Fibroblast of skin of back (primary cell): ENCODE results near the gene ZCCHC14.
"Not testable (repeated sequence)": the region's sequence is repeated elsewhere in the genome, so short reads cannot be mapped to it uniquely, and the experiment has no call there.

ENCODE experiments used
- DNase-seq: peaks from one replicate; pipeline ENCODE4 v3.0.0-alpha.2; 2013

ZCCHC14 gene

GRCh38 chr16:87524407-87524806, 31.6 kb upstream of the ZCCHC14 start:
- no peak for DNase-seq

GRCh38 chr16:87523605-87524004, 30.8 kb upstream of the ZCCHC14 start:
- DNase-seq: not testable (repeated sequence)

DNA sequence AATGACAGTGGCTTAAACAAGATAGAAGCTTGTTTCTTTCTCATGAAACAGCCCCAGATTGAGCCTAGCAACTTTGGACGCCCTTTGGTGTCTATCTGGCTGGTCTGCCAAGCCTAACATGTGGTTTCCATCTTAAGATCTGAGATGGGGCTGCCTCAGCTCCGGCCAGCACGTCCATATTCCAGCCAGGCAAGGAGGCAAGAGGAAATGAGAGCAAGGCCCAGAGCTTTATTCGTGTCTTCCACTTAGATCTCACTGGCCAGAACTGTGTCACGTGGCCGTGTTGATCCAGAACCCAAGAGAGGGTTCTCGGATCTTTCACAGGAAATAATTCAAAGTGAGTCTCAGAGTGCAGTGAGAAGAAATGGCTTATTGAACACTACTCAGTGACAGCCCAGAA, 28.9 kb upstream of the ZCCHC14 start:
- DNase-seq: not testable (repeated sequence)

DNA sequence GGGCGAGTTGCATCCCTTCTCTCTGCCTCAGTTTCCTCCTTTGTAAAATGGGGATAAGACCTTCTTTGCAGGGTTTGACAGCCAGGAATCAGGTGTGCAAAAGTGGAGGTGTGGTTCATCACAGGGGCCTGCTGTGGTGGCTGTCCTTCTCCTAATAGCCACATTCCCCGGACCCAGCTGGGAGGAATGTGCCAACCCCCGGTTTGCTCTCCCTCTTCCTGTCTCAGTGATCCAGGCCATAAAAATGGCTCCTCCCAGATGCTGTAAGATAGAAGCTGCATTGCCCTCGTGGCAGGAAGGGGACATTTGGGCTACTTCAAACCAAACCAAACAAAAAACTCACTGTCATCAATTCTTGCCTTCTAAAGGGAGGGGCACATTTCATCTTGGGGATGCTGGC, 26.3 kb upstream of the ZCCHC14 start:
- peak; percentile 58 for DNase-seq

DNA sequence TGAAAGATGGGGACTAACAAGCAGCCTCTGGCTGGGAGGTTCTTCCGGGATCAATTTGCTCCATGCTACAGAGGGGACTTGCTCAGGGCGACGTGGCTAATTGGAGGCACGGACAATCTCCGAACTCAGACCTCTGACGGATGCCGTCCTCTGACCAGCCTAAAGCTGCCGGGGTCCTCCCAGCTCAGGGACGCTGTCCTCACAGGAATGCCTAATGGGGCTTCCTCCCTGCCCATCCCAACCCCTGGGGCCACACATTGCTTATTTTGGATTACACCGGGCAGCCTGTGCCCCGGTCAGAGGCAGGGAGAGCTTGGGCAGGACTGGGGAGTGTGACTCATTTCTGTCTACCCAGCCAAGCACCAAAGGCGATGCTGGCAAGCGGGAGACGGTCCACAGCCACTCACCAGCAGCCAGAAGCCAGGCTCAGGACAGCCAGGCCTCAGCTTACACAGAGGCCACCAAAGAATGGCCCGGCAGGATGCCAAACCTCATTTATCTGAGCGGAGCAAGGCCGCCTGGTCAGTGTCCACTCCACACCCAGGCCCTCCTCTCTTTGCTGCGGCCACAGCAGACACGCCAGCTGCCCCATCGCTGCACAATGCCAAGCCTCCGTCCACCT, 25.7 kb upstream of the ZCCHC14 start:
- DNase-seq: peak; percentile 35

DNA sequence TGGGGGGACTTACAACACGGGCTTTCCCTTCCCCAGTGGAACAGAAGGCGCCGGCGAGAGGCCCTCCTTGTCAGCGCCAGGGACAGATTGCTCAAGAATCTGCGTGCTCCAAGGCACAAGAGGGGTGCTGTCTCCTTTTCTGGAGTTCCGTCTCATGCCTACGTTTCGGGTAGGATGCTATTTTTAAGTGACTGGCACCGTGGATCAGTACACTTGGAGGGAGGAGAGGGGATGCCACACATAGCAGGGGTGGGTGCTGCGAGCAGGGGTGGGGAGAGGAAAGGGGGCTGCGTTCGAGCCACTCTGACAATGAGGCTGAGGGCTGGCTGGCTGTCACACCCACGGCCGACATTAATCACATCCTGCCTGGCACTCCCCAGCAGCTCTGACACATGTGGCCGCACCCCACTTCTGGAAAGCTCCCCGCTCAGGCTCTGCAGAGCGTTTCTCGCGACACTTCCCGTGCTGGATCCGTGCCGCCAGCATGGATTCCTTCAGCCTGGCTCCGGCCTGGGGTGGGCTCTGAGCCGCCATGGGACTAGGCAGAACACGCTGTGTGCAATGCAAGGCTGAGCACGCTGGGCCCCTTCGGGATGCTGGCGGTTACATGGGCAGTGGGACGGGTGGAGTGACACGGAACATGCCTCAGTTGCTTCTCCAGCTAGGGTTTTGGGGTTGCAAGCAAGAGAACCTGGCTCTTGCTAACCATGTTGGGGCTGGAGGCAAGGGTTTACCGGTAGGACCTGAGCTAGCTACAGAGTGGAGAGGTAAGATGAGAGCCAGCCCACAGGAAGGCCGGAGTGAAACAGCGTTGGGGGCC, 25.0 kb upstream of the ZCCHC14 start:
- DNase-seq: peak; percentile 47

DNA sequence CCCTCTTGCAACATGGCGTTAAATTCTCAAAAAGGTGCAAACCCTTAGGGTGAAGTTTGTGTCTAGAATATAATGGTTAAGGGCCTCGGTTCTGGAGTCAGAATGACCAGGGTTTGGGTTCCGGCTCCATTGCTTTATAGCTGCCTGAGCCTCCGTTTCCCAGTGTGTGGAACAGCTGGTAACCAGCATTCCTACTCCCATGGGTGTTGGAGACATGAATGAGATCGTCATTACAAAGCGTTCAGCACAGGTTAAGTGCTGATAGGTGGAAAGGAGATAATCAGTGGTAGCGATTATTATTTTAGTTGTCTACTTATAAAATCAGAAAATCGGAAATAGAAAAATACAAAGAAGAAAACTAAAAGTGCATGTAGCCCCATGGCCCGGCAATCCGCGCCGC, 23.5 kb upstream of the ZCCHC14 start:
- no peak for DNase-seq

- no peak for DNase-seq
Observed at GRCh38 chr16:87515475-87516330, 22.9 kb upstream of the ZCCHC14 start.

GRCh38 chr16:87509778-87510177, 17.0 kb upstream of the ZCCHC14 start:
- DNase-seq: not testable (repeated sequence)

DNA sequence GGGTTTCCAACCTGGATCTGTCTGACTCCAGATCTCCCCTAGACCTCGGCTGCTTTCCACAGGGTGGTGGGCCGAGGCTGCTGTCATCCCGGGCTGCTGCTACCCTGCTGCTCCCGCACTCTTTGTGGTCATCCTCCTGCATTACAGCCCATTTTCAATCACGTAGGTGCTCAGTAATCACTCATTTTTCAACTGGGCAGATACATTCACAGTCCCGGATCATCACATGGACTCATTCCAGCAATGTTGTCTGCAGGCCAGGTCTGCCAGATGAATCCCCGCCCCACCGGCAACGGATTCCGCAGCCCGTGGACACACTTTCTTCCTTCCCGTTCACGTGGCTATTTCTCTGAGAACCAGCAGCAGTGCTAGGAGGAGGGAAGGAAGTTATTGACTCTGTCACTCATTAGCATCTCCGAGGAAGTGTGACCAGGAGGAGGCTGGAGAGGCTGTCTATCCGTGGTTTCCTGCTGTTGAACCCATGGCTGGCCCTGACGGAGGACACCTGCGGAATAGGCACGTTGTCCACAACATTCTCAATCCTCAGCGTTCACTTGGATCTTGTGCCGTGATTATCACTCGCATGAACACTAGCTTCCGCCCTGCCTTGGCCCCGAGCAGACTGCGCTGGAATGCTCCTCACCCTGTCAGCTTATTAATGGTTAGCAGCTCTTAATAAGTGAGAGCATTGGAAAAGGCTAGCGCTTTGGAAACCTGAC, 14.7 kb upstream of the ZCCHC14 start:
- DNase-seq: no peak

GRCh38 chr16:87506423-87507350, 13.9 kb upstream of the ZCCHC14 start:
- no peak for DNase-seq

- no peak for DNase-seq
Observed at GRCh38 chr16:87505834-87506233, 13.0 kb upstream of the ZCCHC14 start.

DNA sequence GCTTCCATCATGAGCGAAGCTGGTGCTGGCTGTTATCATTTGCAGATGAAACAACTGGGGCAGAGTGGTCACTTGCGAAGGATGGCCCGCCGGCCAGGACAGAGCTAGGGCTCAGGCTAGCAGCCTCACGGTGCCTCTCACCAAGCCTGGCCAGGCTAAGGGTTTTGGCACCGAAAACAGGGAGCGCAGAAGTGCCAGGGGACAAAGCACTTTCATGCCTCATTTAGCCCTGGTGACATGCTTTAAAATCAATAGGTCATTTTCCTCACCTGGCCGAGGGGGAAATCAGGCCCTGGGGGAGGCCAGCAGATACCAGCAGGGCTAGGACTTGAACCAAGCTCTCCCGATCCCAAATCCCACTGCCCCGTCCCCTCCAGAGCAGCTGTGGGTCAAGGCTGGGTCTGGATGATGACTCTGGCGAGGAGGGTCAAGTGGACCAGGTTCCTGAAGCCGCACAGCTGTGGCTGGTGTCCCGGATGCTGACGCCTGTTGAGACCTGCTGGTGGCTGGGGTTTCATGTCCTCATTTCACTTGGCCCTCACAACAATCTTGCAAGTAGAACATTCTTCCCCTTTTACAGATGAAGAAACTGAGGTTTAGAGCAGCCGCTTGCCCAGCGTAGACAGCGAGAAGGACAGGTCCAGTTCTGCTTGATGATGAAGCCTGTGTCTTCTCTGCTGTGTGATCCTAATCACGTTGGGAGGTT, 10.6 kb upstream of the ZCCHC14 start:
- not testable (repeated sequence) for DNase-seq

GRCh38 chr16:87502308-87502969, 9.6 kb upstream of the ZCCHC14 start:
- DNase-seq: no peak

DNA sequence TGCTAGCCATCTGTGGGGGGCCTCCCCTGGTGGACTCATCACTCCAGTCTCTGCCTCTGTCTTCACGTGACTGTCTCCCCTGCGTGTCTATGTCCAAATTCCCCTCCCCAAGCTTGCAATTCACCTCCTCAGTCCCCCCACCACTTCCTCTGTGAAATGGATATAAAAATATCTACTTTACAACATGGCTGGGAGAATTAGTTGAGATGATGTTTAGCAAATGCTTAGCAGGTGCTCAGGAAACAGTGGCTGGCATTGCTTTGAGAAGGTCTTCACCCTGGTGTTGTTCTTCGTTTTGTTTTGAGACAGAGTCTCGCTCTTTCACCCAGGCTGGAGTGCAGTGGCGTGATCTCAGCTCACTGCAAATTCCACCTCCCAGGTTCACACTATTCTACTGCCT, 8.3 kb upstream of the ZCCHC14 start:
- DNase-seq: no peak

GRCh38 chr16:87499189-87499486, 6.3 kb upstream of the ZCCHC14 start:
- DNase-seq: peak; percentile 96

GRCh38 chr16:87498324-87499188, 5.7 kb upstream of the ZCCHC14 start:
- DNase-seq: no peak

- not testable (repeated sequence) for DNase-seq
Observed at GRCh38 chr16:87497767-87498290, 5.0 kb upstream of the ZCCHC14 start.
